Activated CD4-positive, alpha-beta T cell treated with anti-CD3 and anti-CD28 coated beads, Interleukin-2, amount 50 U/mL, for 16 hours (primary cell): ENCODE data around the gene KRT37.
A peak's percentile ranks its signal among the peaks of the same experiment; 100 is the strongest.
"Not testable (repeated sequence)": the region's sequence is repeated elsewhere in the genome, so short reads cannot be mapped to it uniquely, and the experiment has no call there.

ENCODE experiments used
- DNase-seq: peaks from one replicate; pipeline ENCODE4 v3.0.0-alpha.2; 2020

The KRT37 gene

DNA sequence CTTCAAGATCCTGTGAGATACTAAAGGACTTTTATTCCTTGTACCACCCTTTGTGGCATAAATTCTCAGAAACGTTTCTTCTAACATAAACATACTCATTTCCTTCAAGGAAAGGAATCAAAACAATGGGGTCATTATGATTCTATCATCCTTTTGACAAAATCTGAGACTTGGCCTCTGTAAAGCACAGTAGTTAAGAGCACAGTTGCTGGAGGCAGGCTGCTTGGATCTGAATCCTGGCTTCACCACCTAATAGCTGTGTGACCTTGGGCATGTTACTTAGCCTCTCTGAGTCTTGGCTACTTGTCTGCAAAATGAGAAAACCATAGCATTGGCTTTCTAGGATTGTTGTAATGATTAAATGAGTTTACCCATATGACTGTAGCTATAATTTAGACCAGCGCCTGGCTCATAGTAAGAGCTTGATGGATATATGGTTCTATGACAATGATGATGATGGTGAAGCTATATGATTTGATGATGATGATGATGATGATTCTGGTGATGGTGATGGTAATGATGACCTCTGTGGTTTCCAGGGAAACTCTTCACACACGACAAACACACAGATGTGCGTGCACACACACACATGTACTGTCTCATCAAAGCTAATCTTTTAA, 20.9 kb downstream of the KRT37 start:
- peak; percentile 30 for DNase-seq

DNA sequence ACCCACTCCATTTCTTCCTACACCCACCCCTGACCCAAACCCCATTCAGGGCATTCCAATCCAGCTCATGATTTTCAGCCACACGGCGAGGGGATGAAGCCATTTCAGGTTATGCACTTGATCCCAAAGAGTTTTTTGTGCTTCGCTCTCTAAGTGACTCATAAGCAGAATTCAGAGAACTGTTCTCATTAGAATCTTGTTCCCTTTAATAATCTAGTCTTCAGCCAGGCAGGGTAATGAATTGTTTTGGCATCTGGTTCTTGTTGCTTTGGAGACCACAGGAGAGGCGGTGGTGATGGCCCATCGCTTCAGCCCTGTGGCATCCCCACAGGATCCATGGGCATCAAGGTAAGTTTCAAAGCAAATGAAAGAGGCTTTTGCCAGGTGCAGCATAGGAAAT, 22.2 kb downstream of the KRT37 start:
- DNase-seq = no peak

DNA sequence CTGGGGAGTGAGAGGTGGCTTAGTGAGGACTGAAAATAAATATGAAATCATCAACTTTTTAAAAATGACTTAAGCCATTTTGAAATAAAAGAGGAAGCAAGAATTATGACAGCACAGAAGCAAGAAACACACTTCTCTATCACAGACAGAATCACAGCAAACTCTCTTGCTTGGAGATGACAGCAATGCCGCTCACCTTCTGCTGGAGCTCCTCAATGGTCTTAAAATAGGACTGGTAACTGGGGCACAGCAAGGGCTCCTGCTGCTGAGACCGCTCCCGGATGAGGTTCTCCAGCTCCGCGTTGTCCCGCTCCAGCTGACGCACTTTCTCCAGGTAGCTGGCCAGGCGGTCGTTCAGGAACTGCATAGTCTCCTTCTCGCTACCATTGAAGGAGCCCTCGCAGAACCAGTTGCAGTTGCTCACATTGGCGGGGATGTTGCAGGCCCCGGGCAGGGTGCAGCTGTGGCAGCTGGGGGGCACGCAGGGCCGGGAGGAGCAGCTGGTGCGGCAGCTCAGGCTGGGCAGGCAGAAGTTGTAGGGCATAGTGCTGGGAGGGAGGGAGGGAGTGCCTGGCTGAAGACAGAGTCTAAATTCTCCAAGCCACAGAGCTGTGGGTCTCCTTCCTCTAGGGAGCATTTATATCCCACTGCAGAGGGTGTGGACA, 27.3 kb downstream of the KRT37 start, which contains the start of gene KRT31:
TSS of gene KRT31 (minus strand) at position 613 of the 665 bp plus-strand sequence. CDS start at position 544, 69 bp downstream.
- no peak for DNase-seq

DNA sequence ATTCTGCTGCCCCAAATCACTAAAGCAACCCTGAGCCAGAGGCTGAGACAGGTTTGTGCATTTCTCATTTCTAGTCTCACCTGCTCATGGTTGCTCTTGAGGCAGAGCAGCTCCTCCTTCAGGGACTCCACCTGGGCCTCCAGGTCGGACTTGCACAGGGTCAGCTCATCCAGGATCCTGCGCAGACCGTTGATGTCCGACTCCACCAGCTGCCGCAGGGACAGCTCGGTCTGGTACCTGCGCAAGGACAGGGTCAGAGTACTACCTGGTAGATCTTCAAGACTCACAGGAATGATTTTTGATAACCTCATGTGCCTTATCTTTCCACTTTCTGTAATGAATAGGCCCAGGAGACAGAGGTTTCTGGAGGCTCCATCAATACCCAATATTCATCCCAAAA, 28.0 kb downstream of the KRT37 start:
- DNase-seq = no peak

DNA sequence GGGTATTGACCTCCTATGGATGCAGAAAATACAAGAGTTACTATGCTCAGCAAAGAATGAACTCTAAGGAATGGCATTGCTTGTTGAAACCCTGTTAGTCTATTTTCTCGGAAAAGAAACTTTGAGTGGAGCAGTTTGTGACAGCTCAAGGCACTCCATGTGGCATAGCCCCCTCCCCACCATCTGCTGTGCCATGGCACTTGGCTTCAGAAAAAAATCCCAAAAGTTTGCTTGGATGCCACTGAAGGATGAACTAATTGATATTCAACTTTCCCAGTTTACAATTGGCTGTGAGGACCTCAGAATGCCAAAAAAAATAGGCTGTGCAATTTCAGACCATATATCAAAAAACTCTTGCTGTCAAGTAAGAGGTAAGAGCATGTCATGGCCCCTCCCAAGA, 28.8 kb downstream of the KRT37 start:
- DNase-seq = no peak

DNA sequence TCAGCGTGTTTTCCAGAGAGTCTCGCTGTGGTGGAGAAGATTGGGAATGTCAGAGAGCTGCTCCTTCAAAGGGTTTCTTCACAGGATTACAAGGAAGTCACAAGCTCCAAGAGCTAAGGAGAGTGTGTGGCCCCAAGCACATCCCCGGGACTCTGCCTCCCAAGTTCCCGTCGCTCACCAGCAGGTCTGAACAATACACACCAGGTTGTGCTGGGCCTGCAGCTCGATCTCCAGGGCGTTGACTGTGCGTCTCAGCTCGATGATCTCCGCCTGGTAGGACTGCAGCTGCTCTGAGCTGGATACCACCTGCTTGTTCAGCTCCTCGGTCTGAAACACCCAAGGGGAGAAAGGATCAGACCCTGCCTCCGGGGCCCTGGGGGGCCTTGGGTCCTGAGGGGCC, 29.3 kb downstream of the KRT37 start:
- not testable (repeated sequence) for DNase-seq

DNA sequence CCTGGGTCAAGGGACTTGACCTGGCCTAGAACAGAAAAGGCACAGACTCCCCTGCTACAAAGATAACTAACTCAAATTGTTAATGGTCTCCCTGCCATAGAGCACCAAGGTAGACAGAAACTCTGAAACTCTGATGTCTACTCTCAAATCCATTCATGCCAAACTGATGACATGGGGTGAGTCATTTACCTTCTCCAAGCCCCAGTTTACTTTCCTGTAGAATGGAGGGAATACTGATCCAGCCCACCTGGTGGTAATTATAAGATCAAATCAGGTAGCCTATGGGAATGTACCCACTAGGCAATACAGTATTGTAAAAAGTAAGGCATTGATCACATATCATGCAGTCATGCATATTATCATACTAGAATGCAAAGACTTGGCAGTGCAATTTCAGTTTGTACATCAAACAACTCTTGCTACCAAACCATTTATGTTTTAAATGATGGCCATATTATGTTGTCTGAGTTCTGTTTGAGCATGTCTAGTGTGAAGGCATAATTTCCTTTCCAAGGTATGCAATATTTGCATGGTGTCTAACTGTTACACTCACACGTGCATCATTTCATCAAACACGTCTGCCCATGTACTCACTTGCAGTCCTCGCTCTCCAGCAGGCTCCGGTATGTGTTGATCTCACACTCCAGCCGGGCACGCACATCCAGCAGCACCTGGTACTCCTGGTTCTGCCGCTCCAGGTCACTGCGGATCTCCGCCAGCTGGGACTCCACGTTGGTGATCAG, 30.0 kb downstream of the KRT37 start:
- no peak for DNase-seq

DNA sequence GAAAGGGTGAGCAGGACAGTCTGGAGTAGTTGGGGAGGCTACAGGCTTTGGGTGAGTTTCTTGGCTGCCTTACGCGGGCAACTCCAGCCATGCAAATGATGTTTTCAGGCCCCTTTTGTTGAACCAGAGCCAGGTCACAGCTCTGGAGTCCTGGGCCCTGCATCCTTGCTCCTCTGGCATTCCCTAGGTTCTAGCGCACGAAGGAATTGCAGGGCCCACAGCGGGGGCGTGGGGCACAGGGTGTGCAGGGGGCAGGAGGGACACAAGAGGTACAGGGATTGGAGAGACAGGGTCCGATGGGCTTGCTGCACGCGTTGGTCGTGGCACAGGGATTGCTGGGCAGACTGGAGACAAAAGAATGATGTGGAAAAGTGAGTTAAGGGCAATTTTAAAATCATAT, 30.6 kb downstream of the KRT37 start:
- no peak for DNase-seq

DNA sequence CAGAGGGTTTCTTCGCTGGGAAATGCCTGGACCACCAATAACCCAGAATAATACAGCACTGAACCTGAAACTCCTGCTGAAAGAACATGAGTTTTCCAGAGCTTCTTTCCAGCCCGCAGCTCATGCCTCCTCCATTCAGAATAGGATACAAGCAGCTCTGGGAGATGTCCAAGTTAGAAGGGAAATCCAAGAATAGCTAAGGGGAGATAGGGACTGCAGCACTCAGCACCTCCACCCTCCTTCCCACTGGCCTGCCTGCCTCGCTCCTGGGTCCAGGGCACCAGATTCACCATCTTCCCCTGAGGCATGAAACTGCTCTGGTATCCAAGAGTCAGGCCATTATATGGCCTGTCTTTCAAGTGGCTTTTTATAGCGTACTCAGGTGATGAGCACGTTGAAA, 31.1 kb downstream of the KRT37 start:
- no peak for DNase-seq

DNA sequence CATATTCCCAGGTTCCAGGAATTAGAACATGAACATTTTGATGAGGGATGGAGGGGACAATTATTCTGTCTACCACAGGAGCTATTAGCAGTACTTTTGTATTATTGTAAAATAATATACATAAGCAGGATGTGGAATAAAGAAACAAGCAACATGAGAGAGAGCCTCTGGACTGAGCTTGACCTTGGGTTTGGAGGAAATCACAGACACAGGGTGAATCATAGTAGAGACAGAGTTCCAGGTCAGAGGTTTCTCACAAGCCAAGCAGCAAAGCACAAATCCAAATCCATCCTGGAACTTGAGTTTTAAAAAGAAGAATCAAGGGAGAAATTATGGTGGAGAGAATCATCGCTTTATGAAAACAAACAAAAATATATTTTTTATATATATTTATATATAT, 32.1 kb downstream of the KRT37 start:
- DNase-seq = no peak

DNA sequence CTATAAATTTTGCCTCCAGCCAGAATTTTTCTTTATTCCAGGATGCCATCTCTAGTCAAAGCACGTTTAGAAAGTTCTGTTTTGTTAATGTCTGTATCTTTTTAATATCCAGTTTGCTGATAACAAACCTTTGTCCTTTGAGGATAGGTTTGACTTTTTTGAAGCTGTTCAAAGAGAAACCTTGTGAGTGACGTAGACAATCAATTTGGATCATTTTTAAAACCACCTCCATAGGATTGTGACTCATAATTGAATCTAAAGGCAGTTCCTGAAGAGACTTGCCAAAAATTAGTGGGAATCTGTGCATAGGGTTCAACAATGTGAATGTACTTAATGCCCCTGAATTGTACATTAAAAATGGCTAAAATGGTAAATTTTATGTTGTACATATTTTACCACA, 32.9 kb downstream of the KRT37 start:
- DNase-seq = no peak

DNA sequence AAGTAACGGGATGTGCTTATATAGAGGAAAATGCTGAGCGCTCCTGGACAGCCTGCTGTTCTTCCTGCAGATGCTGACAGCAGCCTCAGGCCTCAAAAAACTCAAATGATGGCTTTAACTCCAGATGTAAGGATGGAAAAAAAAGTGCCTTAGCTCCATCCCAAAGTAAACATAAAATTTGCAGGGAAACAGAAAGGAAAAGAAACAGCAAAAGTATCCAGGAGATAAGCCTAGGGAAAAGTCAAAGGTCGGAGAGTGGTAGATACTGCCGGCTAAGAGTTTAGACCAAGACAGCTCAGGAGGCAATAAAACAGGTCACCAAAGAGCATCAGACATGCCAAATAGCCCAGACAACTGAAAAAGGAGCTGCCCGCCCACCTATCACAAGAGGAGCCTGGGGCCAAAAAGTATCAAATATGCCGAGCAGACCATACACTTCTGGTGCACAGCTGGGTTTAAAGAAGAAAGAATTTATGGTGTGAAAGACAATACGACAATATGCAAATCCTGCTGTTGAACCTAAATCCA, 33.9 kb downstream of the KRT37 start:
- no peak for DNase-seq

DNA sequence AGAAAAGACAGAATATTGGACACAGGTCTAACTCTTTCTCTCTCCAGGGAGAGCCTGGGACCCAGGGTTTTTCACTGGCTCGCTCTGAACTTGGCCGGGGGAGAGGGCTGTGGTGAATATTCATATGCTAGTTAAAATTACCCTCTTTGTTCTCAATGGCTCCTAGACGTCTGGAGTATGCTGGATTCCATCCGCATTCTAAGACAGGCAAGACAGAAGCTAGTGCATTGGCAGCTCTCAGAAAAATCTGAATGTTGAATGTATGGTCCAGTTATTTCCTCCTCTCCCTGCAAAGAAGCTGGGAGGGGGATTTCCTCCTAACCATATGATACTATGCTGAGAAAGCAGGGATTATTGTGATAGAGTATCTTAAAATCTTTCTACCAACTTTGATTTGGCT, 36.7 kb downstream of the KRT37 start:
- no peak for DNase-seq

DNA sequence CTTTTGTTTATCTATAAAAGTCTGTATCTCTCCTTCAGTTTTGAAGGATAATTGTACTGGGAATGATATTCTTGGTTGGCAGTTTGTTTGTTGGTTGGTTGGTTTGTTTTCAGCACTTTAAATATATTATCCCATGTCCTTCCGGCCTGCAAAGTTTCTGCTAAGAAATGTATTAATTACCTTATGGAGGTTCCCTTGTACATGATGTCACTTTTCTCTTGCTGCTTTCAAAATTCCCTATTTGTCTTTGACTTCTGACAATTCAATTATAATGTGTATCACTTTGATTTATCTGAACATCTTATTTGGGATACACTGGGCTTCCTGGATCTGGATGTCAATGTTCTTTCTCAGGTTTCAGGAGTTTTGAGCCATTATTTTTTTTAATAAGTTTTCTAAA, 38.2 kb downstream of the KRT37 start:
- no peak for DNase-seq

DNA sequence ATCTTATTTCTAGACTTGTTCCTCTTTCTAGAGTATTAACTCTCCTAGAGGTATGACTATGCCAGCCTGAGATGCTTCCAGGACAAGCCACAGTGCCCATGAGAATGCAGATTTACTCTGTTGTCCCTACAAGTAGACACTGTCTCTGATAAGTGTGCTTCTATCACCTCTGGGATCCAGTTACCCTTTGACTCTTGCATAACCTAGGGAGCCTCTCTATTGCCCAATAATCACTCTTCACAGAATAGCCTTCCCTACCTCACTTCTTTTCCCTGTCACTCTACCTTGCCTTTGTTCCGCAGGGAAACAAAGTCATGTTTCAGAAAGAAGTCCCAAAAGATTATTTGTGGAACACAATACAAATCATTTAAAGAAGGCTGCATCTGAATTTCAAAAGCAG, 40.7 kb downstream of the KRT37 start:
- DNase-seq = no peak

DNA sequence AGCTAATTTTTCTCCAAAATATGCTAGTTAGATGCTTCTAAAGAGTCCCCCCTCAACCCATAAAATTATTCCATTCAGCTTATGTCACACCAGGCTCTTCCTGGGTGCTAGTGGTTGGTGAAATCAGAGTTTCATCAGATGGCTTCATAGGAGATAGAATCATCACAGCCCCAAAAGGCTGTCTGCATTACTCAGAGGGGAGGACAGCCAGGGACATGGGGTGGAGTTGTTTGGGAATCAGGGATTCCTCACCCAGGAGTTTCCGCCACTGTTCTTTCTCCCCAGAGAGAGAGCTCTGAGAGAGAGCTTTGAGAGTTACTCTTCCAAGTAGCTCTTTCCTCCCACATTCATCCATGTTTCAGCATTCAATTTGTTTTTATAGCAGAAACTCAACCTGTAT, 42.0 kb downstream of the KRT37 start:
- no peak for DNase-seq

DNA sequence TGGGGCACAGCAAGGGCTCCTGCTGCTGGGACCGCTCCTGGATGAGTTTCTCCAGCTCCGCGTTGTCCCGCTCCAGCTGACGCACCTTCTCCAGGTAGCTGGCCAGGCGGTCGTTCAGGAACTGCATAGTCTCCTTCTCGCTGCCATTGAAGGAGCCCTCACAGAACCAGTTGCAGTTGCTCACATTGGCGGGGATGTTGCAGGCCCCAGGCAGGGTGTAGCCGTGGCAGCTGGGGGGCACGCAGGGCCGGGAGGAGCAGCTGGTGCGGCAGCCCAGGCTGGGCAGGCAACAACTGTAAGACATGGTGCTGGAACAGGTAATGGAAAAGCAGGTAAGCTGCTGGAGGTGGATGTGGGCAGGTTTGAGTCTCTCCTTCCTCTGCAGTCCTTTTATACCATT, 42.4 kb downstream of the KRT37 start, which contains the start of gene KRT34:
TSS of gene KRT34 (minus strand) at position 364 of the 400 bp plus-strand sequence. CDS start at position 304, 60 bp downstream.
- not testable (repeated sequence) for DNase-seq

DNA sequence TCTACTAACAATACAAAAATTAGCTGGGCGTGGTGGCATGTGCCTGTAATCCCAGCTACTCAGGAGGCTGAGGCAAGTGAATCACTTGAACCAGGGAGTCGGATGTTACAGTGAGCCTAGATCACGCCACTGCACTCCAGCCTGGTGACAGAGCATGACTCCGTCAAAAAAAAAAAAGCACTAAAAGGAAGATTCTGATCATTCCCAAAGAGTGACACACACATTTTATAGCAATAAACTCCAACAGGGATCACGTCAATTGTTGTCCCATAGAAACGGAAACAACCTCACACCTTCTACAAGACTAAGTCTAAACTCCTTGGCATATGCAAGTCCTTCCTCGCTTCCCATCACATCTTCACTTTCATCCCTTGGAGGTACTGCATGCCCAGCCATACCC, 44.3 kb downstream of the KRT37 start:
- DNase-seq = not testable (repeated sequence)

DNA sequence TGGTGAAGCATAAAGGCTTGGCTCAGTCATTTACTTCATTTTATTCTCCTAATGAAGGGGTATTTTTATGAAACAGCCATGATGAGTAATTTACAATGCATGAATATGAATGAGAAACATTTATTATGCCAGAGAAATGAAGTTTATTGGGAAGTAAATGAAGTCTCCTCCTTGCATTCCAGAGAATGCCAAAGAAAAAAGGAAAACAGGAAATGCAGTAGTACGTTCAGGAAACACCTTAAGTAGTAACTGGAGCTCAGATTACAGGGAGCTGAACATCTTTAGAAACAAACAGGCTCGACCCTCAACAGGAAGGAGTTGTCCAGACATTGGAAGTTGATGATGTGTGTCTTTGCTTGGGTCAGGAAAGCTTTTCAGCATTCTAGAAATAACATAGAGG, 46.8 kb downstream of the KRT37 start:
- no peak for DNase-seq
